GM21737 (cell line): ENCODE measurements around the gene MIDN.

Experiments used
- ATAC-seq: cut with Tn5 transposase; IDR thresholded peaks from one replicate; pipeline ENCODE4 v1.9.1; 2021; ENCODE audit warnings: mild to moderate bottlenecking, moderate library complexity; ENCODE audit not compliant: unreplicated experiment

The MIDN gene

DNA sequence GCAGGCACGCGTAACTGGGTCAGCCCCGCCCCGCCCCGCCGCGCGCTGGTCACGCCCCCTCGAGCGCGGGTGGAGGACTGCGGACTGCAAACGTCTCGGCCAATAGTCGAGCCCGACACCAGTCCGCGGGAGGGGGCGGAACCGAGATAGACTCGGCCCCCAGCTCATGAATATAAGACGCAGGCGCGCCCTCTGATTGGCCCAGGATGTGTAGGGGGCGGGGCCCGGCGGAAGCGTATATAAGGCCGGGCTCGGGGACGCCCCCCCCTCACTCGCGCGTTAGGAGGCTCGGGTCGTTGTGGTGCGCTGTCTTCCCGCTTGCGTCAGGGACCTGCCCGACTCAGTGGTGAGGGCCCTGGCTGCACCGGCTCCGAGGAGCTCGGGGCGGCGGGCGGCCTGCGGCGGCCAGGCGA, 20.7 kb downstream of the MIDN start, which contains the start of gene CIRBP:
Gene CIRBP (plus strand): TSS at position 268 of the 413 bp plus-strand sequence. CDS start 1,602 bp downstream, outside the sequence.
- peak; percentile 46 for ATAC-seq

- peak; percentile 16 for ATAC-seq
Observed at GRCh38 chr19:1269478-1270212, 21.3 kb downstream of the MIDN start.

DNA sequence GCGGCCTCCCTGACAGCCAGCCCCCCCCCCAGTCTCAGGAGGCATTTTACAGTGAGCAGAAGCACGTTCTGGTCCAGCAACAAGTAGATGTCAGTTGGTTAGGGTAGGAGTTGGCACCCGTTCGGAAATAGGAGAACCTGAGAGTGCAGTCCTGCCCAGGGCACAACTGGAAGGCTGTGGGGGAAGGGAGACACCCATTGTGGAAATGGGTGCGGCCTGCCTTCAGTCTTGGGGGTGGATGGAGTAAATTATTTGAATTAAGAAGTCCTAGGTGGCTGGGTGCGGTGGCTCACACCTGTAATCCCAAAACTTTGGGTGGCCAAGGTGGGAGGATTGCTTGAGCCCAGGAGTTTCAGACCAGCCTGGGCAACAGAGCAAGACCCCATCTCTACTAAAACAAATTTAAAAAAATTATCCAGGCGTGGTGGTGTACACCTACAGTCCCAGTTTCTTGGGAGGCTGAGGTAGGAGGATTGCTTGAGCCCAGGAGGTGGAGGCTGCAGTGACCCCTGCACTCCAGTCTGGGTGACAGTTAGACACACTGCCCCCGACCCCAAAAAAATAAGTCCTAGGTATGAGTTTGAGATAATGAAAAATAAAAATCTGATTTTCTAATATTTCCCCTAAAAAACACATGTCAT, 21.9 kb downstream of the MIDN start:
- no peak for ATAC-seq

DNA sequence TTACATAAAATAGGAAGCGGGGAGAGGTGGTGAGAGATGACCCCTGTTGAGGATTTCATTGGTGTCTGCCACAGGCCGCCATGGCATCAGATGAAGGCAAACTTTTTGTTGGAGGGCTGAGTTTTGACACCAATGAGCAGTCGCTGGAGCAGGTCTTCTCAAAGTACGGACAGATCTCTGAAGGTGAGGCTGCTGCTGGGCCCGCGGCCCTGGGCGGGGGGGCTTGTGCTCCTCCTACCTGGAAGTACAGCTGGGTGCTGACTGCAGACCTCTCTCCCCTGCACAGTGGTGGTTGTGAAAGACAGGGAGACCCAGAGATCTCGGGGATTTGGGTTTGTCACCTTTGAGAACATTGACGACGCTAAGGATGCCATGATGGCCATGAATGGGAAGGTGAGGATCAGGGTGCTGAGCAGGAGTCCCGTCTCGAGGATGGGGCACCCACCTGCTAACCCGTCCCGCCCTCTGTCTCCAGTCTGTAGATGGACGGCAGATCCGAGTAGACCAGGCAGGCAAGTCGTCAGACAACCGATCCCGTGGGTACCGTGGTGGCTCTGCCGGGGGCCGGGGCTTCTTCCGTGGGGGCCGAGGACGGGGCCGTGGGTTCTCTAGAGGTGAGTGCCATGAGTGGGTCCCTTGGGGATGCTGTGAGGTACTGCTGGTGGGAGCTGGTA, 22.6 kb downstream of the MIDN start:
- no peak for ATAC-seq

GRCh38 chr19:1271528-1272422, 23.4 kb downstream of the MIDN start:
- no peak for ATAC-seq

DNA sequence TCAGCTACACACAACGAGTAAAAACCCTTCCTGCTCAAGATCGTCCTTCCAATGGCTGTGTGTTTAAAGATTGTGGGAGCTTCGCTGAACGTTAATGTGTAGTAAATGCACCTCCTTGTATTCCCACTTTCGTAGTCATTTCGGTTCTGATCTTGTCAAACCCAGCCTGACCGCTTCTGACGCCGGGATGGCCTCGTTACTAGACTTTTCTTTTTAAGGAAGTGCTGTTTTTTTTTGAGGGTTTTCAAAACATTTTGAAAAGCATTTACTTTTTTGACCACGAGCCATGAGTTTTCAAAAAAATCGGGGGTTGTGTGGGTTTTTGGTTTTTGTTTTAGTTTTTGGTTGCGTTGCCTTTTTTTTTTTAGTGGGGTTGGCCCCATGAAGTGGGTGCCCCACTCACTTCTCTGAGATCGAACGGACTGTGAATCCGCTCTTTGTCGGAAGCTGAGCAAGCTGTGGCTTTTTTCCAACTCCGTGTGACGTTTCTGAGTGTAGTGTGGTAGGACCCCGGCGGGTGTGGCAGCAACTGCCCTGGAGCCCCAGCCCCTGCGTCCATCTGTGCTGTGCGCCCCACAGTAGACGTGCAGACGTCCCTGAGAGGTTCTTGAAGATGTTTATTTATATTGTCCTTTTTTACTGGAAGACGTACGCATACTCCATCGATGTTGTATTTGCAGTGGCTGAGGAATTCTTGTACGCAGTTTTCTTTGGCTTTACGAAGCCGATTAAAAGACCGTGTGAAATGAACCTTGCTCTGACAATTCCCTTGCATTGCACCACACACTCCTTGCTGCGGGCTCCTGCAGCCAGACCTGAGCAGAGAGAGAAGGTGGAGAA, 24.3 kb downstream of the MIDN start:
- no peak for ATAC-seq

DNA sequence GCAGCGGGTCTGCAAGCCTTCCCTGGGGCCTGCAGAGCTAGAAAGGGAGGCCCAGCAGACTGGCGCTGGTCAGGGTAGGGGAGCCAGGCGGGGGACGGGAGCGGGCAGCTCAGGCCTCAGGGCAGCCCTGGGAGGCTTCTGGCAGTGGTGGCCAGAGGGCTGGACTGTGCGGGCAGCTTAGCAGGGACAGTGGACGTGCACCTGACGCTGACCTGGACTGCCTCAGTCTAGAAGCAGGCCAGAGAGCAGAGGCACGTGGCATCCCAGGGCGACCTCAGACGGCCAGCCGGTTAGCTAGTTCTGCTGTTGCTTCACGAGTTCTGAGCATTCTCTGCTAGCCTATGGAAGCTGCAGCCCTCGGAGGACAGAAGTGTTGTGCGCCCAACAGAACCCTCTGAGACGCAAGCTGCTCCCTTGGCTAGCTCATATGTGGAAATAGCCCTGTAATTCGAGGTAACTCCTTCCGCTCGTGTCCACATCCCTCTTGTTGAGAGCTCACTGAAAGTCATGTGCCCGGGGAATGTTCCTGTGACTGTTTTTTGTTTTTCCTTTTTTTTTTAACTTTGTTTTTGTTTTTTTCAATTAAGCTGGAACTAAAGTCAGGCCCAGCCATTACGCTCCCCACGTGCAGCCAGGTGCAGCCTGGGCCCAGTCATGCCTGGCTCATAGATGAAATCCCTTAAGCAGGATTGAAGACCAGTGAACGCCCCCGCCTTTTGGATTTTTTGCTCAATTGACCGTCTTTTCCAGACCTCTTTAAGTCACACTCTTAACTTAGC, 25.1 kb downstream of the MIDN start:
- no peak for ATAC-seq

GRCh38 chr19:1274081-1274851, 25.9 kb downstream of the MIDN start:
- ATAC-seq: no peak

DNA sequence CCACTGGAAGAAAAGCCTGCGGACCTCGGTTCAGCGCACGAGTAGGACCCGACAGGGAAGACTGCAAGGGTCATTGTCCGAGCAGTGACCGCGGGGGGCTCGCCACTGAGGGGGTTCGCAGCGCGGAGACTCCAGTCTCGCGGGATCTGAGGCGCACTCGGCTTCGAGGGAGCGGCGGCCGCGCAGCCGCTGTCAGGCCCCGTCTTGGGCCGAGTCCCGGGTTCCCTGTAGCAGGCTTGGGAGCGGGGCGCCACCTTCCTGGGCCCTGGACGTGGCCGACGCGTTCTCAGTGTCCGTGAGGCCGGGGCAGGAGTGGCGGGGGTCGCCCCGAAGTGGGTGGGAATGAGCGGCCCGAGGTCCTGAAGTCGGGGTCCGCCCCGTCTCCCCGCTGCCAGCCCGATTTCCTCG, 26.5 kb downstream of the MIDN start:
- no peak for ATAC-seq

GRCh38 chr19:1275260-1275975, 27.0 kb downstream of the MIDN start, which contains the start of gene FAM174C:
TSS of gene FAM174C (plus strand) at chr19:1275530. CDS start at chr19:1275550, 20 bp downstream.
- ATAC-seq: peak; percentile 62

- ATAC-seq: no peak
Observed at GRCh38 chr19:1275976-1276627, 27.7 kb downstream of the MIDN start.

DNA sequence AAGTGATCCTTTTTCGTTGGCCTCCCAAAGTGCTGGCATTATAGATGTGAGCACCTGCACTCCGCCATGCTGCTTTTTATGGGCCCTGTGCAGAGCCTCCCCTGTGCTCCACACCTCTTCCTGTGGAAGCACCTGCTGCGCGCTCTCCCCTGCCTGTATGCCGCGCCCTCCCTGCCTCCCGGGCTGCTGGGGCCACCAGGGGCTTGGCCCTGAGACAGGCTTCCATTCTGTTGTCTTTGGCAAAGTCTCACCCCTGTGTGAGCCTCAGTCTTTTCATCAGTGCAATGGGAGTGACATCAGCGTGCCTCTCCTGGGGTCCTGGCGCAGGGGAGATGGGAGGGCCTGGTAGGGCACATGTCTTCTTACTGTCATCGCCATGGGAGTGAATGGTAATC, 28.2 kb downstream of the MIDN start:
- no peak for ATAC-seq

DNA sequence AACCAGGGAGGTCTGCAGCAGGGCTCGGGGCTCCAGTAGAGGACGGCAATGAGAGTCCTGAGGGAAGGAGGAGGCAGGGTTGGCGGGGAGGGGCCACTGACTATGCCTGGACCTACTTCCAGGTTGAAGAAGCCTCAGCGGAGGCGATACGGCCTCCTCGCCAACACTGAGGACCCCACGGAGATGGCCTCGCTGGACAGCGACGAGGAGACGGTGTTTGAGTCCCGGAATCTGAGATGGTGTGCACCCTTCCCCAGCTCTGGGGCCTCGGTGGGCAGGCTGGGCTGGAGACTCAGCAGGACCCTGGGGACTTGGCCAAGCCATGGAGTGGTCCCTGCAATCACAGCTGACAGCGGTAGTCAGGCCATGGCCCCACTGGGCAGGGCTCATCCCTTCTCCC, 28.7 kb downstream of the MIDN start:
- no peak for ATAC-seq

GRCh38 chr19:1278074-1278473, 29.7 kb downstream of the MIDN start:
- ATAC-seq: no peak

DNA sequence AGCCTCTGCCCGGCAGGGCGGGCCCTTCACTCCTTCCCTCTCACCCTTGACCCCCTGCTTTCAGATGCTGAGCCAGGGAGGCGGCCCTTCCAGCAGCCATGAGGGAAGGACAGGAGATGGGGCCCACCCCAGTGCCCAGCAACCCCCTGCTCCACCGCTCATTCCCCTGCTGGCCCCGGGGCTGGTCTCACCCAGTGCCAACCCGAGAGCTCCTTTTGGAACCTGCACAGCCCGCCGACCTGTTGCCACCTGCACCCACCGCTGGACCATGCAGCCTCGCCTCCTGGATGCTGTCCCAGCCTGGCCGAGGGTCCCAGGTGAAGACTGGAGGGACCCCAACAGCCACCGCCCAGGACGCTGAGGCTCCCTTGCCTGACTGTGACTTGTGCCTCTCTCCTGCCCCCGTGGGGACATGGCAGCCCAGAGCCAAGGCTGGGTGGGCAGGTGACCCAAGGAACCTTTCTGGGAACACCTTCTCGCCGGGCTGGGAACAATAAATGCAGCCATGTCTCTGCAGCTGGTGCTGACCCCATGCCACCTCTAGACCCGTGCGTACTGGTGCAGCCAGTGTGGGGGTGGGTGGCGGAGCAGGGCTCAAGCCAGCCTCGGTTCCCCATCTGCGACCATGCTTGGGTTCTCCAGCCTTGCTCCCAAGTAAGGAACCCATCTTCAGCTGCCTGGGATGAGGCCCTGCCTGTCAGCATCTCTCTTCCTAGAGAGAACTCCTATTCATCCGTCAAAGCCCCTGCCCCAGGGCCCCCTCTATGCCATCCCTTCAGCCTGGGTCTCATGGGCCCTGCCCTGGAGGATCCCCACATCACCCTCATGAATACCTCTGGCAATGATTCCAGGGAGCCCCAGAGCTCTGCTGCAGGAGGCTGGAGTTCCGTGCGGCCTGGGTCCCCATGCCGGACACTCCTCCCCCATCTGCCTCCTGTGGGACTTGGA, 30.6 kb downstream of the MIDN start:
- no peak for ATAC-seq

DNA sequence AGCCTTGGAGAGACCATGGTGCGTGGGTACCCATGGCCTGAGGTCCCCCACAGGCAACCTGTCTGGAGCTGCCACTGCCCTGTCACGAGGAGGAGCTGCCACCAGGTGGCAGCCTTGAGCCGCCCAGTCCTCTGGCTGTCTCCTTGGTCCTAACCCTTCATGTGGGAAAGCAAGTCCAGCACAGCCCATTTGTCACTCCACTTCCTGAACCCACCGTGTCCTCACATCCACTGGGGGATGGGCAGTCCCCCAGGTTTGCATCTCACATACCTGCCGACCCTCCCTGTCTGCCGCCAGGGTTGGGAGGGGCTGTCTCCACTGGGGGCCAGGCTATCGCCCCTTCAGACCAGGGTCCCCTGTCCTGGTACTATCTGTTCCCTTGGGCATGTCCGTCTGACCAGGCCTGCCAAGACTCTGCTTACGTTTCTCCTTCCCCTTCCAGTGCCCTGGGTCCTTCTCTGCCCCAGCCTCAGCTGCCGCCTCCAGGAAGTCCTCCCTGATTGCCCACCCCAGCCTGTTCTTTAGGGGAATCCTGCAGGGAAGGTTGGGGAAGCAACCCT, 31.5 kb downstream of the MIDN start:
- no peak for ATAC-seq
